COLO668 (cell line): ENCODE data around the gene METRNL.
A peak's percentile ranks its signal among the peaks of the same experiment; 100 is the strongest.

Experiments
- DNase-seq: peaks from one replicate; lab custom pipeline; 2025; ENCODE audit not compliant: unreplicated experiment; lab: John Stamatoyannopoulos, UW

Gene METRNL

GRCh38 chr17:83089328-83090132, 10.1 kb downstream of the METRNL start:
- no peak for DNase-seq

- no peak for DNase-seq
These were observed 11.2 kb downstream of the METRNL start for GRCh38 chr17:83090444-83091256.

- DNase-seq: no peak
These were observed 12.1 kb downstream of the METRNL start for GRCh38 chr17:83091257-83092141.

GRCh38 chr17:83092186-83092585, 12.8 kb downstream of the METRNL start:
- no peak for DNase-seq

GRCh38 chr17:83092931-83093330, 13.5 kb downstream of the METRNL start:
- DNase-seq: no peak

GRCh38 chr17:83093506-83093905, 14.1 kb downstream of the METRNL start:
- no peak for DNase-seq

GRCh38 chr17:83094291-83094690, 14.9 kb downstream of the METRNL start:
- no peak for DNase-seq

GRCh38 chr17:83095016-83095415, 15.6 kb downstream of the METRNL start:
- DNase-seq: no peak

- peak; percentile 28 for DNase-seq
These were observed 17.2 kb downstream of the METRNL start for GRCh38 chr17:83096401-83097224.

GRCh38 chr17:83097831-83098230, 18.4 kb downstream of the METRNL start:
- no peak for DNase-seq

GRCh38 chr17:83098241-83099085, 19.1 kb downstream of the METRNL start:
- no peak for DNase-seq

GRCh38 chr17:83099086-83099555, 19.7 kb downstream of the METRNL start:
- DNase-seq: no peak

GRCh38 chr17:83099570-83100181, 20.3 kb downstream of the METRNL start:
- DNase-seq: peak; percentile 37

GRCh38 chr17:83100220-83100852, 20.9 kb downstream of the METRNL start:
- DNase-seq: no peak

- DNase-seq: peak; percentile 59
These were observed 21.5 kb downstream of the METRNL start for GRCh38 chr17:83100853-83101391.

- DNase-seq: peak; percentile 25
These were observed 22.5 kb downstream of the METRNL start for GRCh38 chr17:83101805-83102480.

- no peak for DNase-seq
These were observed 24.0 kb downstream of the METRNL start for GRCh38 chr17:83103200-83103942.
